ENCODE results near the gene GART.

GART gene

GRCh38 chr21:33552999-33553598 lies 11.2 kb upstream of the GART start:
- no peak for DNase-seq

GRCh38 chr21:33552093-33552998 lies 10.4 kb upstream of the GART start:
- peak; percentile 39 for DNase-seq

GRCh38 chr21:33551664-33552063 lies 9.7 kb upstream of the GART start:
- no peak for DNase-seq

GRCh38 chr21:33550772-33551660 lies 9.1 kb upstream of the GART start:
- no peak for DNase-seq

- DNase-seq = no peak
Observed at GRCh38 chr21:33549848-33550771, 8.2 kb upstream of the GART start.

GRCh38 chr21:33546086-33546485 lies 4.2 kb upstream of the GART start:
- peak; percentile 52 for DNase-seq

- DNase-seq = no peak
Observed at GRCh38 chr21:33544451-33545195, 2.7 kb upstream of the GART start.

GRCh38 chr21:33543505-33544129 lies 1.7 kb upstream of the GART start:
- DNase-seq = peak; percentile 78

- DNase-seq = peak; percentile 99
Observed at GRCh38 chr21:33542640-33543504, 955 bp upstream of the GART start, which contains the start of gene SON. Gene SON, plus strand, starts transcription at chr21:33543038. Its CDS starts 55 bp downstream, at chr21:33543093.

- DNase-seq = no peak
Observed at GRCh38 chr21:33541105-33541711, 709 bp downstream of the GART start.

- no peak for DNase-seq
Observed at GRCh38 chr21:33540711-33541104, 1.2 kb downstream of the GART start.

- DNase-seq = peak; percentile 23
Observed at GRCh38 chr21:33539616-33540015, 2.3 kb downstream of the GART start.

- no peak for DNase-seq
Observed at GRCh38 chr21:33537212-33537611, 4.7 kb downstream of the GART start.

GRCh38 chr21:33531007-33531406 lies 10.9 kb downstream of the GART start:
- no peak for DNase-seq

- DNase-seq = no peak
Observed at GRCh38 chr21:33522953-33523349, 19.0 kb downstream of the GART start.

GRCh38 chr21:33522297-33522952 lies 19.5 kb downstream of the GART start:
- no peak for DNase-seq

- no peak for DNase-seq
Observed at GRCh38 chr21:33518899-33519298, 23.0 kb downstream of the GART start.

- peak; percentile 86 for DNase-seq
Observed at GRCh38 chr21:33514229-33514628, 27.7 kb downstream of the GART start.

GRCh38 chr21:33512481-33512880 lies 29.4 kb downstream of the GART start:
- no peak for DNase-seq

All from suppressor macrophage treated with lipopolysaccharide for 4 hours (primary cell).